HepG2 (cell line): ENCODE results near the gene PCDH12. TPM values are rescaled to one million over a fixed set of nuclear protein-coding genes. Genes with fewer than 3 reads are reported as not detected.

Source experiments
- GATAD1 ChIP-seq: IDR thresholded peaks from 2 replicates; pipeline ENCODE4 v1.6.1; 2016; ENCODE audit warnings: missing genetic modification reagents, missing compliant biosample characterization
- GMEB1 ChIP-seq: sonication (generic); formaldehyde crosslinking; IDR thresholded peaks from 2 replicates; pipeline ENCODE4 v1.5.1; 2020; ENCODE audit warnings: missing genetic modification reagents, mild to moderate bottlenecking, borderline replicate concordance
- MTF2 ChIP-seq: sonication (generic); formaldehyde crosslinking; IDR thresholded peaks from 2 replicates; pipeline ENCODE4 v1.5.0; 2020; ENCODE audit warnings: missing genetic modification reagents, borderline replicate concordance
- PHF5A ChIP-seq: IDR thresholded peaks from one replicate; pipeline ENCODE4 v1.6.1; 2018; ENCODE audit warnings: low read depth, missing genetic modification reagents; ENCODE audit not compliant: unreplicated experiment
- SALL1 ChIP-seq: sonication (generic); formaldehyde crosslinking; IDR thresholded peaks from 2 replicates; pipeline ENCODE4 v1.8.0; 2022; ENCODE audit warnings: mild to moderate bottlenecking, missing genetic modification reagents
- TFE3 ChIP-seq: IDR thresholded peaks from 2 replicates; pipeline ENCODE4 v1.6.1; 2016
- THYN1 ChIP-seq: sonication (generic); formaldehyde crosslinking; IDR thresholded peaks from 2 replicates; pipeline ENCODE4 v1.8.1; 2023; ENCODE audit warnings: low read depth, mild to moderate bottlenecking, moderate library complexity, missing genetic modification reagents, borderline replicate concordance
- ZFAT ChIP-seq: sonication (generic); formaldehyde crosslinking; conservative IDR thresholded peaks from 2 replicates; pipeline ENCODE4 v1.8.1; 2023; ENCODE audit warnings: missing genetic modification reagents, inconsistent platforms
- ZFP37 ChIP-seq: sonication (generic); formaldehyde crosslinking; IDR thresholded peaks from 2 replicates; pipeline ENCODE4 v1.4.0; 2020; ENCODE audit warnings: missing genetic modification reagents, borderline replicate concordance
- ZFP62 ChIP-seq: sonication (generic); formaldehyde crosslinking; IDR thresholded peaks from 2 replicates; pipeline ENCODE4 v1.4.0; 2020; ENCODE audit warnings: missing genetic modification reagents
- ZFX ChIP-seq: sonication (generic); formaldehyde crosslinking; IDR thresholded peaks from 2 replicates; pipeline ENCODE4 v1.4.0; 2020; ENCODE audit warnings: mild to moderate bottlenecking, low read depth, missing genetic modification reagents, moderate library complexity
- ZNF18 ChIP-seq: sonication (generic); formaldehyde crosslinking; IDR thresholded peaks from 2 replicates; pipeline ENCODE4 v1.8.0; 2022; ENCODE audit warnings: mild to moderate bottlenecking, missing genetic modification reagents; ENCODE audit not compliant: insufficient replicate concordance
- ZNF280D ChIP-seq: sonication (generic); formaldehyde crosslinking; IDR thresholded peaks from 2 replicates; pipeline ENCODE4 v1.5.1; 2020; ENCODE audit warnings: mild to moderate bottlenecking, missing genetic modification reagents
- ZNF331 ChIP-seq: sonication (generic); formaldehyde crosslinking; IDR thresholded peaks from 2 replicates; pipeline ENCODE4 v1.4.0; 2020; ENCODE audit warnings: missing genetic modification reagents
- ZNF512B ChIP-seq: sonication (generic); formaldehyde crosslinking; IDR thresholded peaks from 2 replicates; pipeline ENCODE4 v1.5.1; 2020; ENCODE audit warnings: missing genetic modification reagents, mild to moderate bottlenecking, borderline replicate concordance
- ZNF576 ChIP-seq: sonication (generic); formaldehyde crosslinking; IDR thresholded peaks from 2 replicates; pipeline ENCODE4 v1.4.0; 2020; ENCODE audit warnings: mild to moderate bottlenecking, missing genetic modification reagents
- ZNF644 ChIP-seq: IDR thresholded peaks from 2 replicates; pipeline ENCODE4 v1.6.1; 2016; ENCODE audit warnings: low read depth
- ZNF660 ChIP-seq: sonication (generic); formaldehyde crosslinking; IDR thresholded peaks from 2 replicates; pipeline ENCODE4 v1.5.1; 2020; ENCODE audit warnings: mild to moderate bottlenecking, low read depth, missing genetic modification reagents, borderline replicate concordance
- polyA plus RNA-seq, 8 experiments: library from polyadenylated mRNA; depleted of rRNA in 3 of 8; stranded (reverse) in 7 of 8; unstranded in 1 of 8; fragments of >200 nt; fragmentation: Illumina TruSeq in 4 of 8; extraction: Trizol in 4 of 8; gene quantifications; 2 replicates each; pipeline versions ENCODE4 v1.2.1 to v1.2.3, GENCODE V29; 2011 to 2016; ENCODE audit warnings: low read depth in 4 of 8, missing spikeins in 1 of 8, mixed read lengths in 1 of 8; ENCODE audit not compliant: insufficient read depth in 1 of 8
- total RNA-seq, 5 experiments: library from RNA; depleted of rRNA; stranded (reverse); fragments of >200 nt; fragmentation: Illumina TruSeq; extraction: Trizol; gene quantifications; 2 replicates each; pipeline ENCODE4 v1.2.3, GENCODE V29; 2016; ENCODE audit warnings: low read depth in 1 of 5

PCDH12 gene
- total and polyA plus RNA-seq, 2 of the 13 experiments (the other 11 are each of a cell fraction or from before 2014, with no cell fraction given) = not detected

GRCh38 chr5:141914199-141914743 is 43.7 kb downstream of the PCDH12 start (continued):
- TF ChIP-seq ZNF18 (CRISPR knock-in tag) (no peak), TFE3 (CRISPR knock-in tag) (0 out of 2 replicates have a peak, but pooled peaks have one; percentile 23), MTF2 (CRISPR knock-in tag) (peak; percentile 83; the same call in 1 of the 2 replicates), SALL1 (CRISPR knock-in tag) (peak; percentile 64), ZNF280D (CRISPR knock-in tag) (no peak), ZNF576 (no peak), ZNF331 (CRISPR knock-in tag) (peak; percentile 40; the same call in 1 of the 2 replicates), ZFP37 (CRISPR knock-in tag) (no peak), ZNF644 (CRISPR knock-in tag) (no peak), GMEB1 (peak; percentile 20; the same call in 1 of the 2 replicates), ZFX (peak; percentile 77), PHF5A (no peak), ZFAT (no peak), ZNF660 (no peak), THYN1 (CRISPR knock-in tag) (no peak), ZFP62 (CRISPR knock-in tag) (no peak), ZNF512B (CRISPR knock-in tag) (no peak), GATAD1 (CRISPR knock-in tag) (no peak)
